ENCODE results near the gene ATF5. TPM values are rescaled to one million over a fixed set of nuclear protein-coding genes. Genes with fewer than 3 reads are reported as not detected.

Gene ATF5
- total and polyA plus RNA-seq, 2 of the 13 experiments (the other 11 are each of a cell fraction or from before 2014, with no cell fraction given), result 5.2 to 10.3 TPM

DNA sequence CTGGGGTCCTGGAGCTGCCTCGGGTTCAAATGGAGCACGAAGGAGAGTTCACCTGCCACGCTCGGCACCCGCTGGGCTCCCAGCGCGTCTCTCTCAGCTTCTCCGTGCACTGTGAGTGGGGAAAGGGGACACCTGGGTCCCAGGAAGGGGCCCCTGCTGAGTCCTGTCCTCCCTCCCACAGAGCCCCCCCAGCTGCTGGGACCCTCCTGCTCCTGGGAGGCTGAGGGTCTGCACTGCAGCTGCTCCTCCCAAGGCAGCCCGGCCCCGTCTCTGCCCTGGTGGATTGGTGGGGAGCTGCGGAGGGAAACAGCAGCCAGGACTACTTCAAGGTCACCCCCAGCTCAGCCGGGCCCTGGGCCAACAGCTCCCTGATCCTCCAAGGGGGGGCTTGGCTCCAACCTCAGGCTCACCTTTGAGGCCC, 43.0 kb downstream of the ATF5 start (continued):
- TF ChIP-seq ZNF660 (CRISPR knock-in tag; IDR thresholded peaks at IDR 0.05; ENCODE audit: borderline replicate concordance, low read depth), result no peak

DNA sequence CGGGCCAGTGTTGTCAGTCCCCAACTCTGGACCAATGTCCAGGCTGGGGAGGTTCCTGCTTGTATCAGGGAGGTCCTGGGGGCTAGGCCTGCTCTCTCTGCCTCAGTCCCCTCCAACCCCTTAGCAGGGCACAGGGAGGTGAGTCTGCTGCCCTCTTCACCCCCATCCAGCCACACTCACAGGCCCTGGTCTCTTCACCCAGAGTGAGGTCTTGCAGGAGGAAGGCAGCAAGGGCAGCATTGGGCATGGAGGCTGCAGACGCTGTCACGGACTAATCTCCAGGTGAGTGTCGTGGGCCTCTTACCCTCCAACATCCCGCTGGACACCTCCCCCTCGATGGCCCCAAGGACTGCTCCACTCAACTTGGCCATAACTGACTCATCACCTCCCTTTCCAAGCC, 43.8 kb downstream of the ATF5 start:
- POLR2A ChIA-PET, result no interaction called here

DNA sequence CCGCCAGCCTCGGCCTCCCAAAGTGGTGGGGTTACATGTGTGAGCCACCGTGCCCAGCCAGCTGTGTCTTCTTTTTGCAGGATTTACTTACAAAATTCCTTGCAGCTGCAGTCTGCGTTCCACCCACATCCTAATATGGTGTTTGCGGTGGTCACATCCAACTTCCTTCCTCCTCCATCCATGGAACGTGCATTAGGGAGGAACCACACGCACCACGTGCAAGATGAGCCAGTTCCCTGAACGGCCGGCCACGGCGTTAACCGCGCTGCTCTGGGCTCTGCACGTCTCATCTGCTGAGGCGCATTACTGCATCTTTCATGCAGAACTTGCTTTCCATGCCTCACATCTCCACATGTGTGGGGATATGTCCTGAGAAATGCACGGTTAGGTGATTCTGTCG, 45.0 kb downstream of the ATF5 start:
- Histone ChIP-seq H3K36me3 (replicated peaks in 1 of 2; ENCODE audit: control insufficient read depth in 1 of 2, insufficient read depth in 2 of 2, low read length in 2 of 2) (peaks cover 0 to 1% of the 10 kb centered on the region in 2 experiments; a peak in 1 of 5 replicates), H3K27ac (ENCODE audit: extremely low read length, insufficient read depth, low read length) (no peak overlapping the region), H3K4me1 (ENCODE audit: insufficient read depth, low read length) (no peaks in the 10 kb centered on the region), H4K20me1 (ENCODE audit: insufficient read depth, low read length) (no peaks in the 10 kb centered on the region), H3K9me3 (ENCODE audit: low read length) (no peaks in the 10 kb centered on the region), H2AFZ (ENCODE audit: low read length) (no peak overlapping the region), H3K4me2 (ENCODE audit: low read depth, low read length) (no peak overlapping the region), H3K27me3 (ENCODE audit: control insufficient read depth in 1 of 2, insufficient read depth in 2 of 2, low read length in 2 of 2) (peaks cover 0 to 4% of the 10 kb centered on the region in 2 experiments; a peak in 1 of 5 replicates), H3K4me3 (replicated peaks in 1 of 3; ENCODE audit: insufficient read depth in 1 of 3, low read depth in 2 of 3, low read length in 3 of 3) (no peak overlapping the region), H3K9ac (ENCODE audit: insufficient read depth, low read depth, low read length) (no peak overlapping the region), H3K79me2 (ENCODE audit: insufficient read depth, low read length) (no peaks in the 10 kb centered on the region)
- 90% methylated on average over 18 of the region's 18 CpGs for WGBS (ENCODE audit: low lambda C conversion rate)
- BruUV-seq (replicated peaks), result no TSS peak
- DNase-seq (ENCODE audit: low spot score) (no peak), FAIRE-seq (no peak), ATAC-seq (no peak)
- CTCF ChIA-PET (ENCODE audit: low intra/inter-chr PET ratio, low total read pairs), result no interaction called here
- TF ChIP-seq REPIN1 (CRISPR knock-in tag; IDR thresholded peaks at IDR 0.05; ENCODE audit: borderline replicate concordance, low read depth) (no peak), ZMAT3 (CRISPR knock-in tag; conservative IDR thresholded peaks at IDR 0.05) (no peak), NCOA2 (CRISPR knock-in tag; IDR thresholded peaks at IDR 0.05) (no peak), ZNF792 (CRISPR knock-in tag; IDR thresholded peaks at IDR 0.05) (no peak), ZNF724P (CRISPR knock-in tag; IDR thresholded peaks at IDR 0.05; ENCODE audit: borderline replicate concordance) (no peak), CENPX (CRISPR knock-in tag; IDR thresholded peaks at IDR 0.05) (no peak), ZNF607 (CRISPR knock-in tag; IDR thresholded peaks at IDR 0.05; ENCODE audit: borderline replicate concordance) (no peak), ZC3H4 (CRISPR knock-in tag; IDR thresholded peaks at IDR 0.05; ENCODE audit: borderline replicate concordance) (no peak), ZNF17 (CRISPR knock-in tag; IDR thresholded peaks at IDR 0.05) (no peak)
- TF ChIP-seq, protein P1, sequence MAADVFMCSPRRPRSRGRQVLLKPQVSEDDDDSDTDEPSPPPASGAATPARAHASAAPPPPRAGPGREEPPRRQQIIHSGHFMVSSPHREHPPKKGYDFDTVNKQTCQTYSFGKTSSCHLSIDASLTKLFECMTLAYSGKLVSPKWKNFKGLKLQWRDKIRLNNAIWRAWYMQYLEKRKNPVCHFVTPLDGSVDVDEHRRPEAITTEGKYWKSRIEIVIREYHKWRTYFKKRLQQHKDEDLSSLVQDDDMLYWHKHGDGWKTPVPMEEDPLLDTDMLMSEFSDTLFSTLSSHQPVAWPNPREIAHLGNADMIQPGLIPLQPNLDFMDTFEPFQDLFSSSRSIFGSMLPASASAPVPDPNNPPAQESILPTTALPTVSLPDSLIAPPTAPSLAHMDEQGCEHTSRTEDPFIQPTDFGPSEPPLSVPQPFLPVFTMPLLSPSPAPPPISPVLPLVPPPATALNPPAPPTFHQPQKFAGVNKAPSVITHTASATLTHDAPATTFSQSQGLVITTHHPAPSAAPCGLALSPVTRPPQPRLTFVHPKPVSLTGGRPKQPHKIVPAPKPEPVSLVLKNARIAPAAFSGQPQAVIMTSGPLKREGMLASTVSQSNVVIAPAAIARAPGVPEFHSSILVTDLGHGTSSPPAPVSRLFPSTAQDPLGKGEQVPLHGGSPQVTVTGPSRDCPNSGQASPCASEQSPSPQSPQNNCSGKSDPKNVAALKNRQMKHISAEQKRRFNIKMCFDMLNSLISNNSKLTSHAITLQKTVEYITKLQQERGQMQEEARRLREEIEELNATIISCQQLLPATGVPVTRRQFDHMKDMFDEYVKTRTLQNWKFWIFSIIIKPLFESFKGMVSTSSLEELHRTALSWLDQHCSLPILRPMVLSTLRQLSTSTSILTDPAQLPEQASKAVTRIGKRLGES (CRISPR knock-in tag; IDR thresholded peaks at IDR 0.05; ENCODE audit: borderline replicate concordance), result no peak
- TF ChIP-seq, protein P2, sequence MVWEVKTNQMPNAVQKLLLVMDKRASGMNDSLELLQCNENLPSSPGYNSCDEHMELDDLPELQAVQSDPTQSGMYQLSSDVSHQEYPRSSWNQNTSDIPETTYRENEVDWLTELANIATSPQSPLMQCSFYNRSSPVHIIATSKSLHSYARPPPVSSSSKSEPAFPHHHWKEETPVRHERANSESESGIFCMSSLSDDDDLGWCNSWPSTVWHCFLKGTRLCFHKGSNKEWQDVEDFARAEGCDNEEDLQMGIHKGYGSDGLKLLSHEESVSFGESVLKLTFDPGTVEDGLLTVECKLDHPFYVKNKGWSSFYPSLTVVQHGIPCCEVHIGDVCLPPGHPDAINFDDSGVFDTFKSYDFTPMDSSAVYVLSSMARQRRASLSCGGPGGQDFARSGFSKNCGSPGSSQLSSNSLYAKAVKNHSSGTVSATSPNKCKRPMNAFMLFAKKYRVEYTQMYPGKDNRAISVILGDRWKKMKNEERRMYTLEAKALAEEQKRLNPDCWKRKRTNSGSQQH (CRISPR knock-in tag; IDR thresholded peaks at IDR 0.05; ENCODE audit: low read depth), result no peak
- intact Hi-C loops (cut with micrococcal nuclease; ENCODE audit: unreplicated experiment) (no loop called here), in situ Hi-C loops (cut with HindIII; ENCODE audit: extremely low pct_ligation_motif_present, low pct_unique_long_range_greater_than_20kb) (no loop called here)
- POLR2A ChIA-PET, result no interaction called here

More for the DNA sequence above, 43.8 kb downstream of the ATF5 start:
- Histone ChIP-seq H3K4me3 (replicated peaks in 1 of 3; ENCODE audit: insufficient read depth in 1 of 3, low read depth in 2 of 3, low read length in 3 of 3) (no peak overlapping the region), H2AFZ (ENCODE audit: low read length) (no peak overlapping the region), H4K20me1 (ENCODE audit: insufficient read depth, low read length) (no peaks in the 10 kb centered on the region), H3K4me1 (ENCODE audit: insufficient read depth, low read length) (no peaks in the 10 kb centered on the region), H3K9me3 (ENCODE audit: low read length) (no peaks in the 10 kb centered on the region), H3K79me2 (ENCODE audit: insufficient read depth, low read length) (no peaks in the 10 kb centered on the region), H3K27me3 (ENCODE audit: control insufficient read depth in 1 of 2, insufficient read depth in 2 of 2, low read length in 2 of 2) (peaks cover 0 to 5% of the 10 kb centered on the region in 2 experiments; a peak in 1 of 5 replicates), H3K27ac (ENCODE audit: extremely low read length, insufficient read depth, low read length) (no peak overlapping the region), H3K9ac (ENCODE audit: insufficient read depth, low read depth, low read length) (no peak overlapping the region), H3K36me3 (replicated peaks in 1 of 2; ENCODE audit: control insufficient read depth in 1 of 2, insufficient read depth in 2 of 2, low read length in 2 of 2) (no peaks in the 10 kb centered on the region; a peak in 1 of 5 replicates), H3K4me2 (ENCODE audit: low read depth, low read length) (no peak overlapping the region)
- WGBS (ENCODE audit: low lambda C conversion rate), result 66% methylated on average over 6 of the region's 6 CpGs
- FAIRE-seq (no peak), DNase-seq (ENCODE audit: low spot score) (no peak), ATAC-seq (no peak)
- intact Hi-C loops (cut with micrococcal nuclease; ENCODE audit: unreplicated experiment) (no loop called here), in situ Hi-C loops (cut with HindIII; ENCODE audit: extremely low pct_ligation_motif_present, low pct_unique_long_range_greater_than_20kb) (no loop called here)
- no peak for TF ChIP-seq JDP2 (CRISPR knock-in tag; IDR thresholded peaks at IDR 0.05; ENCODE audit: borderline replicate concordance)
- CTCF ChIA-PET (ENCODE audit: low intra/inter-chr PET ratio, low total read pairs), result no interaction called here
- no TSS peak for BruUV-seq (replicated peaks)
